Left ventricle myocardium inferior (tissue), 1 donor: ENCODE data around the gene OGFOD1. TPM values are rescaled to one million over a fixed set of nuclear protein-coding genes. Genes with fewer than 3 reads are reported as not detected.

Experiments
- DNase-seq: peaks from one replicate; pipeline ENCODE4 v3.0.0-alpha.2; 2020
- H3K27ac ChIP-seq: fragments of 200-600 bp; replicated peaks from 2 replicates; pipeline ENCODE4 v1.8.0; 2021
- H3K27me3 ChIP-seq: fragments of 200-600 bp; 2 replicates; pipeline ENCODE4 v1.8.0; 2021; ENCODE audit warnings: low read depth
- H3K36me3 ChIP-seq: fragments of 200-600 bp; 2 replicates; pipeline ENCODE4 v1.8.0; 2021
- H3K4me1 ChIP-seq: fragments of 200-600 bp; 2 replicates; pipeline ENCODE4 v1.8.0; 2021
- H3K4me3 ChIP-seq: fragments of 200-600 bp; 2 replicates; pipeline ENCODE4 v1.8.0; 2021; ENCODE audit warnings: mild to moderate bottlenecking, moderate library complexity
- H3K9me3 ChIP-seq: fragments of 200-600 bp; replicated peaks from 2 replicates; pipeline ENCODE4 v1.8.0; 2021
- intact Hi-C: fragments of 100-400 bp; cut with micrococcal nuclease; formaldehyde crosslinking; loops from one replicate; pipeline ENCODE4 v1.11.0; 2022
- total RNA-seq: library from RNA; stranded (reverse); fragmentation: NEBNext Ultra II Directional; extraction: Animal tissue kit (Norgen Biotek cat#: 25700); gene quantifications from one replicate; pipeline ENCODE4 v1.2.1, GENCODE V29; 2021
- TF ChIP-seq, protein P1 (sequence below): fragments of 200-600 bp; IDR thresholded peaks from 2 replicates; pipeline ENCODE4 v1.8.0; 2021; ENCODE audit warnings: antibody characterized with exemption, mild to moderate bottlenecking, borderline replicate concordance
- donor health status: DM: no; HTN: yes; CAD: no; lungs with severe emphysema.

OGFOD1 gene
- total RNA-seq, 1 donor from 2014 or later, result 35.4 TPM

DNA sequence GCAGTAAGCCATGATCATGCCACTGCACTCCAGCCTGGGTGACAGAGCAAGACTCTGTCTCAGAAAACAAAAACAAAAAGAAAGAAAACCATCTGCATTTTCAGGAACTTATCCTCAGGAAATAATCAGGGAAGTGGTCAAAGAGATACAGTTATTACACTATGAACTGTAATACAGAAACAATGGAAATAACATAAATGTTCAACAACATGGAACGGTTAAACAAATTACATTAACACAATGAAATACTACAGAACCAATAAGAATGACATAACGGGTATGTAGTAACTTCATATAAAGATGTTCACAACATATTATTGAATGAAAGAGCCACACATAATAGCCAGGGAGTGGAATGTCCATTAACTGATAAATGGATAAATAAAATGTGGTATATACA lies 61.7 kb downstream of the OGFOD1 start:
- no peaks in the 10 kb centered on the region for H3K9me3 ChIP-seq
- no peak for DNase-seq
- TF ChIP-seq, protein P1, sequence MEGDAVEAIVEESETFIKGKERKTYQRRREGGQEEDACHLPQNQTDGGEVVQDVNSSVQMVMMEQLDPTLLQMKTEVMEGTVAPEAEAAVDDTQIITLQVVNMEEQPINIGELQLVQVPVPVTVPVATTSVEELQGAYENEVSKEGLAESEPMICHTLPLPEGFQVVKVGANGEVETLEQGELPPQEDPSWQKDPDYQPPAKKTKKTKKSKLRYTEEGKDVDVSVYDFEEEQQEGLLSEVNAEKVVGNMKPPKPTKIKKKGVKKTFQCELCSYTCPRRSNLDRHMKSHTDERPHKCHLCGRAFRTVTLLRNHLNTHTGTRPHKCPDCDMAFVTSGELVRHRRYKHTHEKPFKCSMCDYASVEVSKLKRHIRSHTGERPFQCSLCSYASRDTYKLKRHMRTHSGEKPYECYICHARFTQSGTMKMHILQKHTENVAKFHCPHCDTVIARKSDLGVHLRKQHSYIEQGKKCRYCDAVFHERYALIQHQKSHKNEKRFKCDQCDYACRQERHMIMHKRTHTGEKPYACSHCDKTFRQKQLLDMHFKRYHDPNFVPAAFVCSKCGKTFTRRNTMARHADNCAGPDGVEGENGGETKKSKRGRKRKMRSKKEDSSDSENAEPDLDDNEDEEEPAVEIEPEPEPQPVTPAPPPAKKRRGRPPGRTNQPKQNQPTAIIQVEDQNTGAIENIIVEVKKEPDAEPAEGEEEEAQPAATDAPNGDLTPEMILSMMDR, result no peak
- H3K27me3 ChIP-seq, result no peaks in the 10 kb centered on the region
- H3K27ac ChIP-seq, result no peak overlapping the region
- H3K36me3 ChIP-seq, result peaks cover 48% of the 10 kb centered on the region
- H3K4me3 ChIP-seq, result no peak overlapping the region
- peaks cover 40% of the 10 kb centered on the region for H3K4me1 ChIP-seq
- intact Hi-C loops, result loop anchor here (5.0 to 10.0 kb wide), 2 partner anchors 92 to 189 kb away; partner anchors contain the start of gene MT2A

DNA sequence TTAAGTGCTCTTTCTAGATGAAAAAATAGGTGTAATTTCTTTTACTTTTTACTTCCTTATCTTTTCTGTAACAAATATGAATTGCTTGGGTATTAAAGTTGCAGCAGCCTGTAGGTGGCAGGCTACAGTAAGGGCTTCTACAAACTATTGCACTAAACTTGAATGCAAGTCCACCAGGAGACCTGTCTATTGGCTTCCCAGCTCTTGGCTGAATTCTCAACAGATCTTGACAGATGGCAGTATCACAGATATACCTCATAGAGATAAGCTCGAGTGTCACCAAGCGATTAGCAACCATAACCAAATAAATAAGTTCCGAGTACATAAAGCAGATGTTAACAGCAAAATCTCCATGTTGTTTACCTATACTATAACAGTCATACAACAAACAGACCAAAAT lies 62.6 kb downstream of the OGFOD1 start:
- Histone ChIP-seq H3K36me3 (peaks cover 39% of the 10 kb centered on the region), H3K27ac (no peak overlapping the region), H3K9me3 (no peaks in the 10 kb centered on the region), H3K4me1 (peaks cover 49% of the 10 kb centered on the region), H3K4me3 (no peak overlapping the region), H3K27me3 (no peaks in the 10 kb centered on the region)
- TF ChIP-seq, protein P1, result peak; percentile 78
- DNase-seq, result no peak
- intact Hi-C loops, result loop anchor here (5.0 to 10.0 kb wide), 2 partner anchors 91 to 188 kb away; partner anchors contain the start of gene MT2A

DNA sequence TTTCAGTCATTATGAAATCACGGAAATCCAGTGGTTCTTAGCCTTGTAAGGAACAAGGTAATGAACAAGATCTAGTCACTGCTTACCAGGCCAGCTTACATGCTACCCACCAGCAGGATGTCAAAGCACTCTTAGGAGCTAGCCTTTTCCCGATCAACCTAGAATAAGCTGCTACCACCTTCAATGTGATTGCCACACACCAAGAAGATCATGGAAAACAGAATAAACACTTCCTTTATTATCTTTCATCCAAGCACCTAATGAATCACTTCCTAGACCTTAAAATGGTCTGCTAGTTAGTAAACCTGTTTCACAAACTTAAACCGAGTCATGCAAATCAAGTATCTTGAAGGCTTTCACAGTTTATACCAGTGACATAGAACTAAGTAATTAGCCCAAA lies 63.5 kb downstream of the OGFOD1 start:
- intact Hi-C loops, result loop anchor here (5.0 to 10.0 kb wide), 2 partner anchors 90 to 187 kb away; partner anchors contain the start of gene MT2A
- no peak for DNase-seq
- TF ChIP-seq, protein P1, result no peak
- no peak overlapping the region for H3K4me3 ChIP-seq
- H3K4me1 ChIP-seq, result peaks cover 58% of the 10 kb centered on the region
- H3K9me3 ChIP-seq, result no peaks in the 10 kb centered on the region
- H3K36me3 ChIP-seq, result peaks cover 30% of the 10 kb centered on the region
- no peak overlapping the region for H3K27ac ChIP-seq
- H3K27me3 ChIP-seq, result no peaks in the 10 kb centered on the region

DNA sequence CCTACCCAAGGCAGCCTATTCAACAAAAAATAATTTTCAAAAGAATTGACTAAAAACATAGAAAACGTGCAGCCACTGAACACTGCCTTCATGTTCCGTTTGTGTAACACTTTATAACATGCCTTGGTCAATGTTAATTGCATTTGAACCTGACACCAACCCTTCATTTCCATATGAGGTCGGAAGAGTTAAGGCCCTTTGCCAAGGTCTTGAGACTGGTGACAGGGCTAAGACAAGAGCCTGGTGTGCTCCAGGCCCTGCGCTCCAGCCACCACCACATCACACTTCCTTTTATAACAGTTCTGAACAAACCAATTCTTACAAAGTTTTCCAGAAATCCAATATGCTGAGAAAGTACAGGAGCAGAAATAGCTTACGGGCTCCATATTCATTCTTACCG lies 64.3 kb downstream of the OGFOD1 start:
- TF ChIP-seq, protein P1, result no peak
- DNase-seq, result no peak
- intact Hi-C loops, result loop anchor here (10.0 kb wide), 1 partner anchor 89 kb away; the partner anchor contains the start of gene MT2A
- H3K27ac ChIP-seq, result peak overlapping the region; percentile 29
- no peak overlapping the region for H3K4me3 ChIP-seq
- no peaks in the 10 kb centered on the region for H3K27me3 ChIP-seq
- H3K9me3 ChIP-seq, result no peaks in the 10 kb centered on the region
- H3K4me1 ChIP-seq, result peaks cover 62% of the 10 kb centered on the region
- peaks cover 22% of the 10 kb centered on the region for H3K36me3 ChIP-seq

DNA sequence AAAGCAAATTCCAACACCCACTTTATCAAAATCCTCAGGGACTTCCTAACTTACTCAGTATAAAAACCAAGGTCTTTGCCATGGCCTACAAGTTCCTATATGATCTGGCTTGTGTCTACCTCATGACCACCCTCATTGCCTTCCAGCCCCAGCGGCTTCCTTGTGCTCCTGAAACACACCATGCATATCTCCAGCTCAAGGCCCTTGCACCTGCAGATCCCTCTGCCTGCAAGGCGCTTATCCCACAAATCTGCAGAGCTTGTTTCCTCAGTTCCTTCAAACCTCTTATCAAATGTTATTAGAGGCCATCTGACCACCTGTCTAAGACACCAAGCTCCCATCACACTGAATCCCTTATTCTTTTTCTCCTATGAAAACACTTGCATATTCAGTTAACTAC lies 65.9 kb downstream of the OGFOD1 start:
- intact Hi-C loops, result loop anchor here (10.0 kb wide), 1 partner anchor 88 kb away; the partner anchor contains the start of gene MT2A
- Histone ChIP-seq H3K4me1 (peaks cover 57% of the 10 kb centered on the region), H3K36me3 (peaks cover 9% of the 10 kb centered on the region), H3K27ac (no peak overlapping the region), H3K27me3 (no peaks in the 10 kb centered on the region), H3K9me3 (no peaks in the 10 kb centered on the region), H3K4me3 (no peak overlapping the region)
- no peak for DNase-seq
- TF ChIP-seq, protein P1, result no peak
